Ishikawa (cell line): ENCODE results near the gene TMEM14C.

Source experiments
- CEBPB ChIP-seq: IDR thresholded peaks from 2 replicates; pipeline ENCODE4 v1.6.1; 2012
- CREB1 ChIP-seq: IDR thresholded peaks from 2 replicates; pipeline ENCODE4 v1.6.1; 2012; ENCODE audit warnings: low read depth
- EGR1 ChIP-seq: IDR thresholded peaks from 2 replicates; pipeline ENCODE4 v1.6.1; 2012
- EP300 ChIP-seq: IDR thresholded peaks from 2 replicates; pipeline ENCODE4 v1.6.1; 2012; ENCODE audit warnings: borderline replicate concordance
- FOXM1 ChIP-seq: IDR thresholded peaks from 2 replicates; pipeline ENCODE4 v1.6.1; 2012; ENCODE audit warnings: low read depth, borderline replicate concordance
- NFIC ChIP-seq: IDR thresholded peaks from 2 replicates; pipeline ENCODE4 v1.6.1; 2012
- RAD21 ChIP-seq: IDR thresholded peaks from 2 replicates; pipeline ENCODE4 v1.6.1; 2012; ENCODE audit warnings: low read depth
- REST ChIP-seq: IDR thresholded peaks from 2 replicates; pipeline ENCODE4 v1.6.1; 2012; ENCODE audit warnings: low read depth, mild to moderate bottlenecking
- TAF1 ChIP-seq: IDR thresholded peaks from 2 replicates; pipeline ENCODE4 v1.6.1; 2012; ENCODE audit warnings: low read depth, mild to moderate bottlenecking
- TCF12 ChIP-seq: IDR thresholded peaks from 2 replicates; pipeline ENCODE4 v1.6.1; 2012; ENCODE audit warnings: low read depth
- TEAD4 ChIP-seq: IDR thresholded peaks from 2 replicates; pipeline ENCODE4 v1.6.1; 2012
- YY1 ChIP-seq: IDR thresholded peaks from 2 replicates; pipeline ENCODE4 v1.6.1; 2012; ENCODE audit warnings: low read depth
- ZBTB7A ChIP-seq: IDR thresholded peaks from 2 replicates; pipeline ENCODE4 v1.6.1; 2012; ENCODE audit warnings: low read depth
- TF ChIP-seq, protein P1 (sequence below): IDR thresholded peaks from 2 replicates; pipeline ENCODE4 v1.6.1; 2012
- TF ChIP-seq, protein P2 (sequence below): IDR thresholded peaks from 2 replicates; pipeline ENCODE4 v1.6.1; 2012

Gene TMEM14C

GRCh38 chr6:10682355-10682988, 40.4 kb upstream of the TMEM14C start:
- no peak for TF ChIP-seq CREB1
- TF ChIP-seq, protein P1, sequence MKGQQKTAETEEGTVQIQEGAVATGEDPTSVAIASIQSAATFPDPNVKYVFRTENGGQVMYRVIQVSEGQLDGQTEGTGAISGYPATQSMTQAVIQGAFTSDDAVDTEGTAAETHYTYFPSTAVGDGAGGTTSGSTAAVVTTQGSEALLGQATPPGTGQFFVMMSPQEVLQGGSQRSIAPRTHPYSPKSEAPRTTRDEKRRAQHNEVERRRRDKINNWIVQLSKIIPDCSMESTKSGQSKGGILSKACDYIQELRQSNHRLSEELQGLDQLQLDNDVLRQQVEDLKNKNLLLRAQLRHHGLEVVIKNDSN = no peak
- no peak for TF ChIP-seq TCF12
- no peak for TF ChIP-seq YY1
- TF ChIP-seq CEBPB = no peak

DNA sequence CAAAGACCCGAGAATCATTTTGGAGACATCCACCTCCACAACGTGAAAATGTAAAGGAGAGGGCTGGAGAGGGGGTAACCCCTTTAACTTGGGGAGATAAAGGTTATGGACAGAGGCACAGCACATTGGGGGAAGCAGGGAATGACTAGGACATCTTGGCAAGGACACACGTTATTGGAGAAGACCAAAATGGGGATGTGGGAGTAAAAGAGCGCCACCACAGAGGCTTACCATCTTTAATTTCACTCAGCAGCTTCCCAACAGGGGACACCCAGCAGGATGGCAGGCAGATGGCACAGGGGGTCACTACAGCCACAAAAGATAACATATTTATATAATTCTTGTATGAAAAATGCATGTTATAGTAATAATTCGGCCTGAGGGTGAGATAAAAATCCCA, 38.3 kb upstream of the TMEM14C start:
- TF ChIP-seq NFIC (no peak), TCF12 (no peak), FOXM1 (no peak)

DNA sequence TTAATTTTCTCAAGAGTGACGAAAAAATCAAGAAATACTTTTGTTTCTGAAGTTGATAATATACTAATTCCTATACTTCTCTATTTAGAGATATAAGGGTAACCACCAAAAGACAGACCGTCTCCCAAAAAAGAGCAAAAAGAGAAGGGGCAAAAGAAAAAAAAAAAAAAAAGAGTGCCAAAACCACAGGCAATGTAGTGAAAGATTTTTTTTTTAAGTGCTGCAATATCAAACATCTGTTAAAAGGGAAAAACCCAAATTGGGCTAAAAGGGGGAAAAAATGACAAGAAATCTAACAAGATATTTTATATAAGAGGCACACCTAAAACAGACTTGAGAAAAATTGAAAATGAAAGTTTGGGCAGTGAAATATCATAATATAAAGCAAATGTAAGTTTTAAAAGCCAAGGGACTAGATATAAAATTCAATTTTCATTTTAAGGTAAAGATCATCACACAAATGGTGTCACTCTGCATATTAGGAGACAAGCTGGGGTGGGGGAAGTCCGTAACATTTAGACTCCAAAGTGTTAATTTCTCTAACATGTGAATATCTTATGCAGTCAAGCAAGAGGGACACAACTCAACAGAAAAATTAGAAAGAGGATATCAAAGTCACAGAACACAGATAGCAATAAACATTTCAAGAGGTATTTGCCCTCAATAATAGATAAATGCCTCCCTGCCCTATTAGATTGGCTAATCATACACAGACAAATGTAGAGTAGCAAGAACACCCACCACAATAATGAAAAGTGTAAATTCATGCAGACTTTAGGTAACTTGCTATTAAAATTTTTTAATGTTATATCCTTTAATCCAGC, 37.6 kb upstream of the TMEM14C start:
- TF ChIP-seq, protein P2, sequence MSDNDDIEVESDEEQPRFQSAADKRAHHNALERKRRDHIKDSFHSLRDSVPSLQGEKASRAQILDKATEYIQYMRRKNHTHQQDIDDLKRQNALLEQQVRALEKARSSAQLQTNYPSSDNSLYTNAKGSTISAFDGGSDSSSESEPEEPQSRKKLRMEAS = no peak
- no peak for TF ChIP-seq CEBPB
- no peak for TF ChIP-seq YY1
- no peak for TF ChIP-seq TEAD4
- no peak for TF ChIP-seq ZBTB7A
- TF ChIP-seq REST = no peak
- no peak for TF ChIP-seq EP300

DNA sequence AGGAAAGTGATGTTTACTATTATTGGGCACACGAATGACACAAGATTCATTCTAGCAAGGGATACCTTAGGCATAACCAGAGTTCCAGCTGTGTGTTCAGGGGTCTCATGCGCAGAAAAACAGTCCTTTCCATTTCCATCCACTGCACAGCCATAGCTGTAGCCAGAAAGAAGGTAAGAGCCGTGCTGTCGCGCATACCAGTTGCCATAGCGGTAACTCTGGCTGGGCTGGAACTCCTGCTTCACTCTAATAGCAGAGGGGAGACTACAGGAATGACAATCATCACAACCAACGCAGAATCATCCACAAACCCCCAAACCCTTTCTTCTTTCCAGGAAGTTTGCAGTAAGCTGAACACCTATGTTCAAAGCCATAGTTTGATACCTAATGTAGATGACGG, 36.0 kb upstream of the TMEM14C start:
- TF ChIP-seq CREB1 (no peak), TAF1 (no peak), TCF12 (no peak), EP300 (no peak), RAD21 (no peak), REST (no peak), ZBTB7A (no peak), NFIC (no peak), YY1 (no peak), TEAD4 (no peak), CEBPB (no peak), EGR1 (no peak)
- TF ChIP-seq, protein P1 = no peak
- TF ChIP-seq, protein P2 = no peak

DNA sequence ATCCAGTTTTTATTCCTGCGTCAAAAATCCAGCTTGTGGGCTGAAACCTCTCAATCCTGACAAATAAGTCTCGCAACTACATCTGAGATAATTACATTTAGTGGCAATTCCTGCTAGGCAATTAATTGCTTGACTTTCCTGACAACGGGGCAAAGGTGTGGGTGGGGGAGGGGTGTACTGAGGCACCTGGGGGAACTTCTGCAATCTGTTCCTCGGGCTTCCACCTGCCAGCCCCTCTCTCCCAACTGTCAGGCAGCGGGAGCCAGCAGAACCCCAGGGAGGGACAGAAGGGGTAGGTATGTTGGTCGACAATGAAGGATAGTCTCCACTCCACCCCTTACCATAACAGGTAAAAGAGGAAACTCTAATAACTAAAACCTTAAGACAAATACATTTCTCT, 35.3 kb upstream of the TMEM14C start:
- TF ChIP-seq, protein P1 = no peak
- no peak for TF ChIP-seq ZBTB7A
- no peak for TF ChIP-seq REST
- TF ChIP-seq EP300 = no peak
- no peak for TF ChIP-seq TEAD4
- TF ChIP-seq TAF1 = no peak
- TF ChIP-seq CREB1 = no peak
- TF ChIP-seq TCF12 = no peak
- TF ChIP-seq CEBPB = no peak
- TF ChIP-seq, protein P2 = no peak
- no peak for TF ChIP-seq EGR1
- no peak for TF ChIP-seq NFIC
- TF ChIP-seq FOXM1 = no peak
- TF ChIP-seq RAD21 = no peak
